Left ventricle myocardium inferior (tissue), 1 donor: ENCODE measurements around the gene ZBTB46. TPM values are rescaled to one million over a fixed set of nuclear protein-coding genes. Genes with fewer than 3 reads are reported as not detected.

Source experiments
- DNase-seq: peaks from one replicate; pipeline ENCODE4 v3.0.0-alpha.2; 2020
- H3K27ac ChIP-seq: fragments of 200-600 bp; replicated peaks from 2 replicates; pipeline ENCODE4 v1.8.0; 2021
- H3K27me3 ChIP-seq: fragments of 200-600 bp; 2 replicates; pipeline ENCODE4 v1.8.0; 2021; ENCODE audit warnings: low read depth
- H3K36me3 ChIP-seq: fragments of 200-600 bp; 2 replicates; pipeline ENCODE4 v1.8.0; 2021
- H3K4me1 ChIP-seq: fragments of 200-600 bp; 2 replicates; pipeline ENCODE4 v1.8.0; 2021
- H3K4me3 ChIP-seq: fragments of 200-600 bp; 2 replicates; pipeline ENCODE4 v1.8.0; 2021; ENCODE audit warnings: mild to moderate bottlenecking, moderate library complexity
- H3K9me3 ChIP-seq: fragments of 200-600 bp; replicated peaks from 2 replicates; pipeline ENCODE4 v1.8.0; 2021
- intact Hi-C: fragments of 100-400 bp; cut with micrococcal nuclease; formaldehyde crosslinking; loops from one replicate; pipeline ENCODE4 v1.11.0; 2022
- total RNA-seq: library from RNA; stranded (reverse); fragmentation: NEBNext Ultra II Directional; extraction: Animal tissue kit (Norgen Biotek cat#: 25700); gene quantifications from one replicate; pipeline ENCODE4 v1.2.1, GENCODE V29; 2021
- TF ChIP-seq, protein P1 (sequence below): fragments of 200-600 bp; IDR thresholded peaks from 2 replicates; pipeline ENCODE4 v1.8.0; 2021; ENCODE audit warnings: antibody characterized with exemption, mild to moderate bottlenecking, borderline replicate concordance
- donor health status: DM: no; HTN: yes; CAD: no; lungs with severe emphysema.

ZBTB46 gene
- total RNA-seq, 1 donor from 2014 or later: 13.6 TPM

DNA sequence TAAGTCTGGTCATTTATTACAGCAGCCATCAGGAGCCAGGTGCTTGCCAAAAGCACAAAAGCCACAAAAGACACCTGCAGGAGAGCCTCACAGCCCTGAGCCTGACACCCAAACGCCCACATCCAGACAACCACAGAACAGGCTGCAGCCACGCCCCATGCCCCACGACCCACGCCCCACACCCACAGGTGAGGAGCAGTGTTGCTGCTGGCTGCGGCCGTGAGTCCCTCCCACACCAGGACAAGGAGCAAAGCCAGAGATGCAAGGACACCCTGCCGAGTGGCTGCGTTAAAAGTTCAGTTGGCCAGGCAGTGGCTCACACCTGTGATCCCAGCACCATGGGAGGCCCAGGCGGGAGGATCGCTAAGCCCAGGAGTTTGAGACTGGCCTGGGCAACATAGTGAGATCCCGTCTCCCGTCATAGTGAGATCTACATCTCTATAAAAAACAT lies 48.5 kb downstream of the ZBTB46 start:
- Histone ChIP-seq H3K4me3 (no peak overlapping the region), H3K27ac (no peak overlapping the region), H3K27me3 (no peaks in the 10 kb centered on the region), H3K4me1 (peaks cover 26% of the 10 kb centered on the region), H3K36me3 (no peaks in the 10 kb centered on the region), H3K9me3 (no peaks in the 10 kb centered on the region)
- DNase-seq: no peak
- intact Hi-C loops: no loop called here
- TF ChIP-seq, protein P1, sequence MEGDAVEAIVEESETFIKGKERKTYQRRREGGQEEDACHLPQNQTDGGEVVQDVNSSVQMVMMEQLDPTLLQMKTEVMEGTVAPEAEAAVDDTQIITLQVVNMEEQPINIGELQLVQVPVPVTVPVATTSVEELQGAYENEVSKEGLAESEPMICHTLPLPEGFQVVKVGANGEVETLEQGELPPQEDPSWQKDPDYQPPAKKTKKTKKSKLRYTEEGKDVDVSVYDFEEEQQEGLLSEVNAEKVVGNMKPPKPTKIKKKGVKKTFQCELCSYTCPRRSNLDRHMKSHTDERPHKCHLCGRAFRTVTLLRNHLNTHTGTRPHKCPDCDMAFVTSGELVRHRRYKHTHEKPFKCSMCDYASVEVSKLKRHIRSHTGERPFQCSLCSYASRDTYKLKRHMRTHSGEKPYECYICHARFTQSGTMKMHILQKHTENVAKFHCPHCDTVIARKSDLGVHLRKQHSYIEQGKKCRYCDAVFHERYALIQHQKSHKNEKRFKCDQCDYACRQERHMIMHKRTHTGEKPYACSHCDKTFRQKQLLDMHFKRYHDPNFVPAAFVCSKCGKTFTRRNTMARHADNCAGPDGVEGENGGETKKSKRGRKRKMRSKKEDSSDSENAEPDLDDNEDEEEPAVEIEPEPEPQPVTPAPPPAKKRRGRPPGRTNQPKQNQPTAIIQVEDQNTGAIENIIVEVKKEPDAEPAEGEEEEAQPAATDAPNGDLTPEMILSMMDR: no peak

- H3K36me3 ChIP-seq: no peaks in the 10 kb centered on the region
- intact Hi-C loops: no loop called here
- H3K27me3 ChIP-seq: no peaks in the 10 kb centered on the region
- H3K27ac ChIP-seq: no peak overlapping the region
- no peaks in the 10 kb centered on the region for H3K9me3 ChIP-seq
- TF ChIP-seq, protein P1: no peak
- no peak for DNase-seq
- peaks cover 21% of the 10 kb centered on the region for H3K4me1 ChIP-seq
- no peak overlapping the region for H3K4me3 ChIP-seq
These were observed 49.0 kb downstream of the ZBTB46 start for GRCh38 chr20:63782051-63782471.

DNA sequence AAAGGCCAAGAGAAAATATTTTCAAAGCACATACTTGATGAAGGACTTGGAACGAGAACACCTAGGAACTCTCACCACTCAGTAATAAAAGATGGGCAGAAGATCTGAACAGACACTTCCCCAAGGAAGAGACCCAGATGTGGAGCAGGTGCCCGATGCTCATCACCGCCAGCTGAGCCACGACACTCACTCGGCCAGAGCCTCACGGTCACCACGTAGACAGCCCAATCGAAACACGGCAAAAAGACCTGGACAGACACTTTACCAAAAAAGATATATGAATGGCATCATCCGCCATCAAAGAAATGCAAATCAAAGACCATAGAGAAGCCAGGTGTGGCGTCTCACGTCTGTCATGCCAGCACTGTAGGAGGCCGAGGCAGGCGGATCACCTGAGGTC lies 49.9 kb downstream of the ZBTB46 start:
- TF ChIP-seq, protein P1: no peak
- Histone ChIP-seq H3K36me3 (no peaks in the 10 kb centered on the region), H3K9me3 (no peaks in the 10 kb centered on the region), H3K27ac (no peak overlapping the region), H3K27me3 (no peaks in the 10 kb centered on the region), H3K4me3 (no peak overlapping the region), H3K4me1 (peaks cover 12% of the 10 kb centered on the region)
- intact Hi-C loops: no loop called here
- no peak for DNase-seq

- no peaks in the 10 kb centered on the region for H3K9me3 ChIP-seq
- TF ChIP-seq, protein P1: no peak
- H3K36me3 ChIP-seq: peaks cover 6% of the 10 kb centered on the region
- H3K4me1 ChIP-seq: peaks cover 19% of the 10 kb centered on the region
- H3K27ac ChIP-seq: no peak overlapping the region
- H3K27me3 ChIP-seq: no peaks in the 10 kb centered on the region
- intact Hi-C loops: no loop called here
- DNase-seq: no peak
- H3K4me3 ChIP-seq: no peak overlapping the region
These were observed 52.2 kb downstream of the ZBTB46 start for GRCh38 chr20:63778857-63779256.

- DNase-seq: no peak
- Histone ChIP-seq H3K9me3 (no peaks in the 10 kb centered on the region), H3K36me3 (peaks cover 6% of the 10 kb centered on the region), H3K4me3 (no peak overlapping the region), H3K27ac (no peak overlapping the region), H3K4me1 (peaks cover 25% of the 10 kb centered on the region), H3K27me3 (no peaks in the 10 kb centered on the region)
- intact Hi-C loops: no loop called here
- TF ChIP-seq, protein P1: no peak
These were observed 52.9 kb downstream of the ZBTB46 start for GRCh38 chr20:63778034-63778752.
